SK-N-SH treated with all-trans-retinoic acid at 6 μM for 48 hours (cell line): ENCODE measurements around the gene LOXL3.

Experiments
- ATAC-seq: fragments of 200-7000 bp; cut with Tn5 transposase; 3 replicates; pipeline ENCODE4 v1.9.1; 2020; ENCODE audit warnings: mild to moderate bottlenecking, moderate library complexity
- CSDC2 ChIP-seq: fragments of 250-450 bp; sonication (Bioruptor Pico); IDR thresholded peaks from 2 replicates; pipeline ENCODE4 v1.5.0; 2020; ENCODE audit warnings: mild to moderate bottlenecking, moderate library complexity
- ESRRG ChIP-seq: fragments of 250-450 bp; sonication (Bioruptor Pico); IDR thresholded peaks from 2 replicates; pipeline ENCODE4 v1.6.1; 2021; ENCODE audit warnings: mild to moderate bottlenecking
- GLIS3 ChIP-seq: fragments of 250-450 bp; sonication (Bioruptor Pico); IDR thresholded peaks from 2 replicates; pipeline ENCODE4 v1.5.0; 2020; ENCODE audit warnings: mild to moderate bottlenecking, moderate library complexity
- ISL1 ChIP-seq: fragments of 250-450 bp; sonication (Bioruptor Pico); IDR thresholded peaks from 2 replicates; pipeline ENCODE4 v2.1.2; 2022; ENCODE audit warnings: mild to moderate bottlenecking, moderate library complexity
- OSR1 ChIP-seq: fragments of 250-450 bp; sonication (Bioruptor Pico); IDR thresholded peaks from 2 replicates; pipeline ENCODE4 v1.8.0; 2022; ENCODE audit warnings: moderate library complexity, mild to moderate bottlenecking, inconsistent platforms
- POU6F1 ChIP-seq: fragments of 250-450 bp; sonication (Bioruptor Pico); IDR thresholded peaks from 2 replicates; pipeline ENCODE4 v1.8.0; 2021; ENCODE audit warnings: low read depth, mild to moderate bottlenecking, moderate library complexity, borderline replicate concordance
- PPARA ChIP-seq: fragments of 250-450 bp; sonication (Bioruptor Pico); IDR thresholded peaks from 2 replicates; pipeline ENCODE4 v1.5.0; 2020; ENCODE audit warnings: mild to moderate bottlenecking, borderline replicate concordance
- RARB ChIP-seq: fragments of 250-450 bp; sonication (Bioruptor Pico); IDR thresholded peaks from 2 replicates; pipeline ENCODE4 v1.8.0; 2021; ENCODE audit warnings: mild to moderate bottlenecking, moderate library complexity
- SNAI2 ChIP-seq: fragments of 250-450 bp; sonication (Bioruptor Pico); IDR thresholded peaks from 2 replicates; pipeline ENCODE4 v1.5.0; 2020; ENCODE audit warnings: mild to moderate bottlenecking, moderate library complexity
- TOX ChIP-seq: fragments of 250-450 bp; sonication (Bioruptor Pico); IDR thresholded peaks from 2 replicates; pipeline ENCODE4 v1.8.0; 2021; ENCODE audit warnings: mild to moderate bottlenecking, moderate library complexity, borderline replicate concordance
- ZC3H10 ChIP-seq: fragments of 250-450 bp; sonication (Bioruptor Pico); IDR thresholded peaks from 2 replicates; pipeline ENCODE4 v1.5.1; 2021; ENCODE audit warnings: mild to moderate bottlenecking, moderate library complexity
- ZFP3 ChIP-seq: fragments of 250-450 bp; sonication (Bioruptor Pico); IDR thresholded peaks from 2 replicates; pipeline ENCODE4 v1.5.0; 2020; ENCODE audit warnings: mild to moderate bottlenecking, moderate library complexity
- ZFP30 ChIP-seq: fragments of 450-650 bp; formaldehyde crosslinking; IDR thresholded peaks from 2 replicates; pipeline ENCODE4 v1.5.0; 2022; ENCODE audit warnings: mild to moderate bottlenecking, moderate library complexity
- ZNF565 ChIP-seq: fragments of 450-650 bp; formaldehyde crosslinking; conservative IDR thresholded peaks from 2 replicates; pipeline ENCODE4 v1.5.0; 2020; ENCODE audit warnings: low read depth, mild to moderate bottlenecking, moderate library complexity
- ZNF70 ChIP-seq: fragments of 450-650 bp; formaldehyde crosslinking; IDR thresholded peaks from 2 replicates; pipeline ENCODE4 v1.5.0; 2020; ENCODE audit warnings: mild to moderate bottlenecking, moderate library complexity
- ZNF8 ChIP-seq: fragments of 450-650 bp; formaldehyde crosslinking; IDR thresholded peaks from 2 replicates; pipeline ENCODE4 v1.5.0; 2020; ENCODE audit warnings: mild to moderate bottlenecking, moderate library complexity
- TF ChIP-seq, protein P1 (sequence below): fragments of 250-450 bp; sonication (Bioruptor Pico); IDR thresholded peaks from 2 replicates; pipeline ENCODE4 v1.8.0; 2020; ENCODE audit warnings: mild to moderate bottlenecking, moderate library complexity, borderline replicate concordance
- TF ChIP-seq, protein P2 (sequence below): fragments of 250-450 bp; sonication (Bioruptor Pico); IDR thresholded peaks from 2 replicates; pipeline ENCODE4 v1.5.0; 2020; ENCODE audit warnings: mild to moderate bottlenecking, moderate library complexity
- TF ChIP-seq, protein P3 (sequence below): fragments of 250-450 bp; sonication (Bioruptor Pico); IDR thresholded peaks from 2 replicates; pipeline ENCODE4 v1.5.1; 2021; ENCODE audit warnings: mild to moderate bottlenecking, moderate library complexity

Gene LOXL3

GRCh38 chr2:74505448-74506246 lies 48.1 kb downstream of the LOXL3 start:
- TF ChIP-seq SNAI2 (CRISPR knock-in tag) (no peak), ZNF8 (no peak), PPARA (CRISPR knock-in tag) (no peak), ESRRG (CRISPR knock-in tag) (no peak), CSDC2 (CRISPR knock-in tag) (no peak), GLIS3 (CRISPR knock-in tag) (no peak), ZNF70 (no peak), ZC3H10 (CRISPR knock-in tag) (no peak), OSR1 (no peak), ZFP3 (CRISPR knock-in tag) (no peak), ZNF565 (no peak), RARB (CRISPR knock-in tag) (no peak), ISL1 (no peak)
- TF ChIP-seq, protein P1, sequence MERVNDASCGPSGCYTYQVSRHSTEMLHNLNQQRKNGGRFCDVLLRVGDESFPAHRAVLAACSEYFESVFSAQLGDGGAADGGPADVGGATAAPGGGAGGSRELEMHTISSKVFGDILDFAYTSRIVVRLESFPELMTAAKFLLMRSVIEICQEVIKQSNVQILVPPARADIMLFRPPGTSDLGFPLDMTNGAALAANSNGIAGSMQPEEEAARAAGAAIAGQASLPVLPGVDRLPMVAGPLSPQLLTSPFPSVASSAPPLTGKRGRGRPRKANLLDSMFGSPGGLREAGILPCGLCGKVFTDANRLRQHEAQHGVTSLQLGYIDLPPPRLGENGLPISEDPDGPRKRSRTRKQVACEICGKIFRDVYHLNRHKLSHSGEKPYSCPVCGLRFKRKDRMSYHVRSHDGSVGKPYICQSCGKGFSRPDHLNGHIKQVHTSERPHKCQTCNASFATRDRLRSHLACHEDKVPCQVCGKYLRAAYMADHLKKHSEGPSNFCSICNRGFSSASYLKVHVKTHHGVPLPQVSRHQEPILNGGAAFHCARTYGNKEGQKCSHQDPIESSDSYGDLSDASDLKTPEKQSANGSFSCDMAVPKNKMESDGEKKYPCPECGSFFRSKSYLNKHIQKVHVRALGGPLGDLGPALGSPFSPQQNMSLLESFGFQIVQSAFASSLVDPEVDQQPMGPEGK (CRISPR knock-in tag), result no peak
- TF ChIP-seq, protein P2, sequence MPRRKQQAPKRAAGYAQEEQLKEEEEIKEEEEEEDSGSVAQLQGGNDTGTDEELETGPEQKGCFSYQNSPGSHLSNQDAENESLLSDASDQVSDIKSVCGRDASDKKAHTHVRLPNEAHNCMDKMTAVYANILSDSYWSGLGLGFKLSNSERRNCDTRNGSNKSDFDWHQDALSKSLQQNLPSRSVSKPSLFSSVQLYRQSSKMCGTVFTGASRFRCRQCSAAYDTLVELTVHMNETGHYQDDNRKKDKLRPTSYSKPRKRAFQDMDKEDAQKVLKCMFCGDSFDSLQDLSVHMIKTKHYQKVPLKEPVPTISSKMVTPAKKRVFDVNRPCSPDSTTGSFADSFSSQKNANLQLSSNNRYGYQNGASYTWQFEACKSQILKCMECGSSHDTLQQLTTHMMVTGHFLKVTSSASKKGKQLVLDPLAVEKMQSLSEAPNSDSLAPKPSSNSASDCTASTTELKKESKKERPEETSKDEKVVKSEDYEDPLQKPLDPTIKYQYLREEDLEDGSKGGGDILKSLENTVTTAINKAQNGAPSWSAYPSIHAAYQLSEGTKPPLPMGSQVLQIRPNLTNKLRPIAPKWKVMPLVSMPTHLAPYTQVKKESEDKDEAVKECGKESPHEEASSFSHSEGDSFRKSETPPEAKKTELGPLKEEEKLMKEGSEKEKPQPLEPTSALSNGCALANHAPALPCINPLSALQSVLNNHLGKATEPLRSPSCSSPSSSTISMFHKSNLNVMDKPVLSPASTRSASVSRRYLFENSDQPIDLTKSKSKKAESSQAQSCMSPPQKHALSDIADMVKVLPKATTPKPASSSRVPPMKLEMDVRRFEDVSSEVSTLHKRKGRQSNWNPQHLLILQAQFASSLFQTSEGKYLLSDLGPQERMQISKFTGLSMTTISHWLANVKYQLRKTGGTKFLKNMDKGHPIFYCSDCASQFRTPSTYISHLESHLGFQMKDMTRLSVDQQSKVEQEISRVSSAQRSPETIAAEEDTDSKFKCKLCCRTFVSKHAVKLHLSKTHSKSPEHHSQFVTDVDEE (CRISPR knock-in tag), result no peak
- TF ChIP-seq, protein P3, sequence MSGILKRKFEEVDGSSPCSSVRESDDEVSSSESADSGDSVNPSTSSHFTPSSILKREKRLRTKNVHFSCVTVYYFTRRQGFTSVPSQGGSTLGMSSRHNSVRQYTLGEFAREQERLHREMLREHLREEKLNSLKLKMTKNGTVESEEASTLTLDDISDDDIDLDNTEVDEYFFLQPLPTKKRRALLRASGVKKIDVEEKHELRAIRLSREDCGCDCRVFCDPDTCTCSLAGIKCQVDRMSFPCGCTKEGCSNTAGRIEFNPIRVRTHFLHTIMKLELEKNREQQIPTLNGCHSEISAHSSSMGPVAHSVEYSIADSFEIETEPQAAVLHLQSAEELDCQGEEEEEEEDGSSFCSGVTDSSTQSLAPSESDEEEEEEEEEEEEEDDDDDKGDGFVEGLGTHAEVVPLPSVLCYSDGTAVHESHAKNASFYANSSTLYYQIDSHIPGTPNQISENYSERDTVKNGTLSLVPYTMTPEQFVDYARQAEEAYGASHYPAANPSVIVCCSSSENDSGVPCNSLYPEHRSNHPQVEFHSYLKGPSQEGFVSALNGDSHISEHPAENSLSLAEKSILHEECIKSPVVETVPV (CRISPR knock-in tag), result no peak
- no peak for ATAC-seq

DNA sequence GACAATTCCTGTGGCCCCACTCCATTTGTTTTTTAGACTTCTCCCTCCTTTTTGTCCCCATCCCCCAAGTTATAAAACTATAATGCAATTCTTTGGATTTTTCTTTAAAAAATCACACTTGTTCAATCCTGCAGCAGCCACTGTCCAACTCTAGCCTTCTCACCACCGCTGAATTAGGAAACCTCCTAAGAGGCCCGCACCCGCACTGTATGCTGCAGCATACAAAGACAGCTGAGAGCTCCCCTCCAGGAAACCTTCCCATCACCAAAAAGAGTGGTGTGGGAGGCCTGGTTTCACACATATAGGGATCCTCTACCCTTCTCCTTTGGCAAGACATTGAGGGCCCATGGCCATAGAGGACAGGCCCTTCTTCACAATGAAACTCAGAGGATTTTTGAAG lies 49.2 kb downstream of the LOXL3 start:
- TF ChIP-seq TOX (CRISPR knock-in tag) (no peak), ISL1 (no peak), RARB (CRISPR knock-in tag) (no peak), POU6F1 (no peak), CSDC2 (CRISPR knock-in tag) (no peak), ZFP30 (CRISPR knock-in tag) (no peak), ZC3H10 (CRISPR knock-in tag) (no peak), ESRRG (CRISPR knock-in tag) (no peak), ZNF70 (no peak), PPARA (CRISPR knock-in tag) (no peak)
- TF ChIP-seq, protein P3 (CRISPR knock-in tag), result no peak

More for the DNA sequence above, 49.2 kb downstream of the LOXL3 start:
- no peak for ATAC-seq
